ENCODE data around the gene CA5A.

The CA5A gene

GRCh38 chr16:87838643-87839541 is 97.4 kb downstream of the CA5A start:
- no peak overlapping the region for H3K4me3 ChIP-seq (ENCODE audit: control insufficient read depth, low read depth, low read length)
- DNase-seq (ENCODE audit: low read depth), result no peak
- TF ChIP-seq CTCF (conservative IDR thresholded peaks at IDR 0.05; ENCODE audit: control insufficient read depth, insufficient read depth, low read depth, low read length), result no peak

All from fibroblast of mammary gland (primary cell).